NCI-H1930 (cell line): ENCODE measurements around the gene A4GALT.
"Not testable (repeated sequence)": the region's sequence is repeated elsewhere in the genome, so short reads cannot be mapped to it uniquely, and the experiment has no call there.

Experiments
- DNase-seq, 2 experiments: peaks; one replicate each; lab custom pipeline; 2025; lab: John Stamatoyannopoulos, UW

A4GALT gene

DNA sequence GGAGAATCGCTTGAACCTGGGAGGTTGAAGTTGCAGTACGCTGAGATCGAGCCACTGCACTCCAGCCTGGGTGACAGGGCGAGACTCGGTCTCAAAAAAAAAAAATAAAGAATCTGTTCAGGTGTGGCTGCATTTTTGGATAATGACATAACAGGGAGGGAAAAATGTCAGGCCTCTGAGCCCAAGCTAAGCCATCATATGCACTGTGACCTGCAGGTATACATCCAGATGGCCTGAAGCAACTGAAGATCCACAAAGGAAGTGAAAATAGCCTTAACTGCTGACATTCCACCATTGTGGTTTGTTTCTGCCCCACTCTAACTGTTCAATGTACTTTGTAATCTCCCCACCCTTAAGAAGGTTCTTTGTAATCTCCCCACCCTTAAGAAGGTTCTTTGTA lies 19.6 kb upstream of the A4GALT start:
- not testable (repeated sequence) for DNase-seq

- no peak for DNase-seq
These were observed 13.7 kb upstream of the A4GALT start for GRCh38 chr22:42734406-42734805.

DNA sequence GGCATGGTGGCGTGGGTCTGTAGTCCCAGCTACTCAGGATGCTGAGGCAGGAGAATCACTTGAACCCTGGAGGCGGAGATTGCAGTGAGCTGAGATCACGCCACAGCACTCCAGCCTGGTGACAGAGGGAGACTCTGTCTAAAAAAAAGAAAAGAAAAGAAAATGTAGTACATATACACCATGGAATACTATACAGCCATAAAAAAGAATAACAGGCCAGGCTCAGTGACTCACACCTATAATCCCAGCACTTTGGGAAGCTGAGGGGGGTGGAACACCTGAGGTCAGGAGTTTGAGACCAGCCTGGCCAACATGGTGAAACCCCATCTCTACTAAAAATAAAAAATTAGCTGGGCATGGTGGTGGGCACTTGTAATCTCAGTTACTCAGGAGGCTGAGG lies 12.7 kb upstream of the A4GALT start:
- not testable (repeated sequence) for DNase-seq

- DNase-seq = no peak
These were observed 11.4 kb upstream of the A4GALT start for GRCh38 chr22:42732081-42732480.

DNA sequence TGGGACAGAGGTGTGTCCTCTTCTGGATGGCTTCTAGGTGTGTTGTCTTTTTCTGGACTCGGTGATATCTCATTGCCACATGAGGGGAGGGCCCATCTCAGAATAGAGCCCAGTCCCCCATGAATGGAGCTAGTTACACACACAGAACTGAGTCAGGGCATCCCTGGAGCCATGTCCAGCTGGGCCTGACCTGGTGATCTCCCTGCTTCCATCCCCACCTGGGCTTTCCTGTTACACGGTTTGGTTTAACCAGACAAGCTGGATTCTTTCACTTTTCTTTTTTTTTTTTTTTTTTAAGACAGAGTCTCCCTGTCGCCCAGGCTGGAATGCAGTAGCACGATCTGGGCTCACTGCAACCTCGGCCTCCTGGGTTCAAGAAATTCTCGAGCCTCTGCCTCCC lies 6.1 kb upstream of the A4GALT start:
- no peak for DNase-seq

DNA sequence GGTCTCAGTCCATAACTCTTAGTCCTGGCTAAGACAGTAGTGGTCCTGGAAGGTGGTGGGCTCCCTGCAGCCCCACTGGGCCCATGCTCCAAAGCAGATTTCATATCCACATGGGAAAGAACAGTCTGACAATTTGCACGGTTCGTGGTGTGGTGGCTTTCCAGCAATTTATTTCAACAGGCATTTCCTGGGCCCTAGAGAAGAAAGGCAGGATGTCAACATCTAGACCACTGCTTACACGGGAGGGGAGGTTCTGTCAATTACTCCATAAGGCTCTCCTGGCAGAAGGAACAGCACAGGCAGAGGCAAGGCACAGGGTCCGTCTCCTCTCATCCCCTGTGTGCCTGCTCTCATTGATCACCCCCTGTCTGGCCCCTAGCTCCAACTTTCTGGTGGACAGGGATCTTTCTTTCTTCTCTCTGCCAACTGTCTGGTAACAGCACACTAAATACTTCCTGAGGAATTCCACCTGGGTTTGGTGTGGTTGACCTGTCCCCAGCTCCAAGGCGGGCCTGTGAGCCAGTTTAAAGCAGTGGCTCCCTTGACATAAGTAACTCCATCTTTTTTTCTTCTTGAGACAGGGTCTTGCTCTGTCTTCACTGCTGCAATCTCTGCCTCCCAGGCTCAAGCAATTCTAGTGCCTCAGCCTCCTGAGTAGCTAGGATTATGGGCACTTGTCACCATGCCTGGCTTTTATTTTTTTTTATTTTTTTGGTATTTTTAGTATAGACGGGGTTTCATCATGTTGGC lies 5.1 kb upstream of the A4GALT start:
- no peak for DNase-seq

DNA sequence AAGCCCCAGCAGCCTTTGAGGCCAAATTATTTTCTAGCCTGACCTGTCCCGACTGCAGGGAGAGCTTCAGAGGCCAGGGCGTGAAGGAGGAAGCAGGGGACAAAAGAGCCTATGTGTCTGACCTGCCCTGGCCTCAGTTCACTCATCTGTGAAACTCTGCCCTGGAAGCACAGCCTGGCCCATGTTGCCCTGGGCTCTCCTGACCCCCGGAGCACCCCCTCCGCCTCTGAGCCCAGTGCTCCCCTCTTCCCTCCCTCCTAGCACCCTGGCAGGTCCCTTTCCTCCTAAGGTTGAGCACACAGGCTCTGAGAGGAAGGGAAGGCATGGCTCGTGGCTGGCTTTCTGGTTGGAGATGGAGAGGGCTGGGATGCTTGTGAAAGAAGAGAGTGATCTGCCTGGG lies 3.4 kb upstream of the A4GALT start:
- no peak for DNase-seq

DNA sequence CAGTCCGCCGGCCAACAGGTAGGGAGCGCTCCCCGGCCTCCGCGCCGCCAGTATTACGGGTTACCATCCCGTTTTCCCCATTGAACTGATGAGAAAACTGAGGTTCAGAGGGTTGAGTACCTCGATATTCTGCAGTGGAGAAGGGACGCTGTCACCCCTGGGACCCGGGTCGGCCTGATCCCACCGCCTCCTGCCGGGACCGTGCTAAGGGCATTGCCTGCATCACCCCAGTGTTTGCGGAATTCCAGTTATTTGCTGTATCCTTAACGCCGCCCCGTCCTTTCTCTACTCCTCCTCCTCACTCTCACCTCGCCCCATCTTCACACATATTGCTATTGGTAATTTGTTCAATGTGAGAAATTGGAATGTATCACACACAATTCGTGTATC lies 370 bp upstream of the A4GALT start:
- DNase-seq = no peak

- DNase-seq = no peak
These were observed 911 bp downstream of the A4GALT start for GRCh38 chr22:42719656-42720262.

- DNase-seq = no peak
These were observed 1.5 kb downstream of the A4GALT start for GRCh38 chr22:42719133-42719532.

DNA sequence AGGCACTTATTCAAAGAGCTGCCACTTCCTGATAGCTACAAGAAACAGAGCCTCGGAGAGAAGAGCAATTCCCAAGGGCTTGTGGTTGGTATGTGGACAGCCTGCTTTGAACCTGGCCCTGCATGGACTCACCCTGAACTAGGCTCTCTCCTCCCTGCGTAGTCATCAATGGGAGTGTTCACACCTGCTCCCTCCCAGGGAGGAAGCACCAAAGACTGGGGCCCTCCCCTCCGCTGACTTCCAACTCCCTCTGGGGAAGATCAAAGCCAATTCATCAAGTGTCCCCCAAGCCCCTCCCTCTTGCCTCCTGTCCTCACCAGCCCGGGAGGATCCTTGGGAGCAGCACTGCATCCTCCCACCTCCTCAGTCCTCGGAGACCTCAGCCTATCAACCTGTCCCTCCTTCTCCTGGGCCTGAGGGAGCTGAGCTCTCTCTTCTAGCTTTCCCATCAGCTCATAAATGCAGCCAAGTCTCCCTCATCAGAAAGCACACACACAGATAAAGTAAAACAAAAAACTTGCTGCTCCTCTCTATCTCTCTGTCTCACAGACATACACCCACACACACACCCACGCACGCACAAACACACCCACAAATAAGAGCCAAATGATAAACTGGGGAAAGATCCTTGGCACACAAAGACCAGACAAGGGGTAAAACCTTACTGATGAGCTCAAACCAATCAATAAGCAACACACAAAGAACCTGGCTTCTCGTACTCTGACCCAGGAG lies 3.3 kb downstream of the A4GALT start:
- DNase-seq = no peak

DNA sequence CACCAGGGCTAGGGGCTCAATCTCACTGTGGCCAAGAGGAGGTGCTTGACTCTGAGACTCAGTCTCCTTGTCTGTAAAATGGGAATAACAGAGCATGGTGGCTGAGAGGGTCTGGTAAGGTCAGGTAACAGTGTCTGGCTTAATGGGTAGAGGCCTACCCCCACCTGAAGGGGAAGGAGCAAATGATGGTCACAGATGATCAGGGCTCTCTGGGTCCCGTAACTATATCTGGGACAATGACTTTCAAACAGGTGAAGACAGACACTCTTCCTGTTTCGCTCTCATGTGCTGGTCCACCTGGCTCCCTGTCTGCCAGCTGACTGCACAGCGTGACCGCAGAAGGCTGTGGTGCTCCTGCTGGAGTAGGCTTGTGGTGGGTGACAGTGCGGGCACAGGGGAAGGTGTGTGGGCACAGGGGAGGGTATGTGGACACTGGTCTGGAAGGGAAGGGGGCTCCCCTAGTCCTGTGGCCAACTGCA lies 4.0 kb downstream of the A4GALT start:
- no peak for DNase-seq

DNA sequence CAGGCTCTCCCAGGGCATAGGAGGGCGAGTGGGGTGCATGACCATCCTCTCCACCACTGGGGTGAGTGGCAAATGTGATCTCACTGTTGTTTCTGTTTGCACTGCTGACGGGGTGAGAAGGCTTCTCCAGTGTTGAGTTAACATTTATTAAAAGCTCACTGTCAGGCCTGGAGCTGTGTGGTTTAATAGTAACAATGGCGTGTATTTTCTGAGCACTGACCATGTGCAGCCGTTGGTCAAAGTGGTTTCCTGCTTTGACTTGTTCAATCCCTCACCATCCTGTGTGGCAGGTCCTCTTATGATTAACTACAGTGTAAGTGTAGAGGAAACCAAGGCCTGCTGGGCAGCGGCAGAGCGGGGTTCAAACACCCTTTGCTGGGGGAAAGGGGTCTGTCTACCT lies 4.4 kb downstream of the A4GALT start:
- DNase-seq = no peak

- no peak for DNase-seq
These were observed 5.8 kb downstream of the A4GALT start for GRCh38 chr22:42714768-42715390.

- DNase-seq = no peak
These were observed 6.4 kb downstream of the A4GALT start for GRCh38 chr22:42714308-42714707.

- no peak for DNase-seq
These were observed 8.5 kb downstream of the A4GALT start for GRCh38 chr22:42711895-42712837.

GRCh38 chr22:42711281-42711731 lies 9.4 kb downstream of the A4GALT start:
- no peak for DNase-seq

DNA sequence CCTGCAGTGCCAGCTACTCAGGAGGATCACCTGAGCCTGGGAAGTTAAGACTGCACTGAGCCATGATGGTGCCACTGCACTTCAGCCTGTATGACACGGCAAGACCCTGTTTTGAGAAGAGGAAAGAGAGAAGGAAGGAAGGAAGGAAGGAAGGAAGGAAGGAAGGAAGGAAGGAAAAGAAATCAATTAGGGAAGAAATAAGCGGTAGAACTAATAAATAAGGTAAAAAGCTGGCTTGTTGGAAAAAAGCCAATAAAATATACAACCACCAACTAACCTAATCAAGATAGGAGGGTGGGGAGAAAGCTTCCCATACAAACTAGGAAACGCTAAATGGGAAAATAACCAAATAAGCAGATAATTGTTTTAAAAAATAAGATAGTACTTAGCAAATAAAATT lies 12.3 kb downstream of the A4GALT start:
- DNase-seq = no peak

DNA sequence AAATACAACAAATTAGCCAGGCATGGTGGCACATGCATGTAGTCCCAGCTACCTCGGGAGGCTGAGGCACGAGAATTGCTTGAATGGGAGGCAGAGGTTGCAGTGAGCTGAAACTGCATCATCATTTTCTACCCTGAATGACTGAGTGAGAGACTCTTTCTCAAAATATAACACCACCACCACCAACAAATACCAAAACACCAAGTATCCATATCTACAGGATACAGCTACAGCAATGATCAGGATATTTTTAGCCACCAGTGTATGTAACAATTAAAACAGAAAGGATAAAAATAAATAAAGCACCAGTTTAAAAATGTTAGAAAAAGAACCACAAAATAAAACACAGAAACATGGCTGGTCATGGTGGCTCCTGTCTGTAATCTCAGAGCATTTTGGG lies 13.2 kb downstream of the A4GALT start:
- no peak for DNase-seq

DNA sequence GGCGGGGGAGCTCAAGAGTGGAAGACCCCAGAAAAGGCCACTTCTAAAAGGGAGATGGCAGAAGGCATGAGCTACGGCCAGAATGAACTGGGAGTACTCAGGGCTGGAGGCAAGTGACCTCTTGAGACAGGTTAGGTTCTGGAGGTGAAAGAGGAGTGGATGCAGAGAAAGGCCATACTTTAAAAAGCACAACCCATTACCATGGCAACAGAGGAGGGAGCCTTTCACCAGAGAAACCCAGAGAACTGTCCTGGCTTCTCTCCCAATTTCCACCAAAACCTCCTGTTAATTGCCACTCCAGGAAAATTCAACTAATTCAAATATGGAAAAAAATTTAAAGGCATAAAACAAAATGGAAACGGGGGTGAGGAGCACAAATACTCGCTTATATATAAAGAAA lies 15.8 kb downstream of the A4GALT start:
- DNase-seq = no peak

DNA sequence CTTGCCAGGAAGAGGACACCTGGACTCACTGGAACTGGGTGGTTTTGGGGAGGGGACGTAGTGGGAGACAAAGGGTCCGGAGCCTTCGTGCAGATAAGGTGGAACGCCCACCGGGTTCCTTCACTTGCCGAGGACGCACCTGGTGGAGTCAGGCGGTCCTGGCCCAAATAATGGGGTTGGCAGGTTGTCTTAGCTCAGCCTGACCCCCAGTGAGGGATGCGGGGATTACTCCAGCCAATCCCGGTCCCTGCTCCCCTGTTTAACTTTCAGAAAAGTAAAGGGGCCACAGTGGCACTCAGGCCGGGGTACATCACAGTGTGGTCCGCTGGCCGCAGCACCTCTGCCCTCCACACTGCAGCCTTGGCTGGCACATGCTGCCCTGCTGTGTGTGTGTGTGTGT lies 18.0 kb downstream of the A4GALT start:
- DNase-seq = no peak
